BE2C (cell line): ENCODE results near the gene KRTAP5-4.

Experiments used
- DNase-seq: peaks from one replicate; pipeline ENCODE4 v3.0.0-alpha.2; 2020
- H3K27me3 ChIP-seq: fragments of 250-450 bp; sonication (Bioruptor Pico); 2 replicates; pipeline ENCODE4 v1.5.1; 2020; ENCODE audit warnings: mild to moderate bottlenecking
- H3K36me3 ChIP-seq: fragments of 250-450 bp; sonication (Bioruptor Pico); 2 replicates; pipeline ENCODE4 v1.5.1; 2020; ENCODE audit warnings: mild to moderate bottlenecking
- H3K4me1 ChIP-seq: fragments of 250-450 bp; sonication (Bioruptor Pico); 2 replicates; pipeline ENCODE4 v1.5.1; 2020
- H3K4me3 ChIP-seq: 2 replicates; pipeline ENCODE4 v1.5.1; 2011; ENCODE audit warnings: low read depth, low read length
- H3K9me3 ChIP-seq: fragments of 250-450 bp; sonication (Bioruptor Pico); 2 replicates; pipeline ENCODE4 v1.5.1; 2020
- CTCF ChIP-seq: IDR thresholded peaks from 2 replicates; pipeline ENCODE4 v1.5.1; 2012; ENCODE audit warnings: mild to moderate bottlenecking, low read depth, low read length

The KRTAP5-4 gene

GRCh38 chr11:1653541-1654387 is 31.8 kb upstream of the KRTAP5-4 start:
- no peak for TF ChIP-seq CTCF
- Histone ChIP-seq H3K4me1 (no peaks in the 10 kb centered on the region), H3K36me3 (no peaks in the 10 kb centered on the region), H3K9me3 (no peaks in the 10 kb centered on the region), H3K4me3 (no peak overlapping the region), H3K27me3 (no peaks in the 10 kb centered on the region)
- DNase-seq: no peak

- peak; percentile 62 for DNase-seq
- H3K27me3 ChIP-seq: no peaks in the 10 kb centered on the region
- TF ChIP-seq CTCF: peak; percentile 73
- no peak overlapping the region for H3K4me3 ChIP-seq
- no peaks in the 10 kb centered on the region for H3K36me3 ChIP-seq
- no peaks in the 10 kb centered on the region for H3K4me1 ChIP-seq
- no peaks in the 10 kb centered on the region for H3K9me3 ChIP-seq
These were observed 31.0 kb upstream of the KRTAP5-4 start for GRCh38 chr11:1652771-1653540.

GRCh38 chr11:1652442-1652770 is 30.5 kb upstream of the KRTAP5-4 start:
- no peak overlapping the region for H3K4me3 ChIP-seq
- TF ChIP-seq CTCF: no peak
- DNase-seq: no peak
- H3K4me1 ChIP-seq: no peaks in the 10 kb centered on the region
- H3K36me3 ChIP-seq: no peaks in the 10 kb centered on the region
- no peaks in the 10 kb centered on the region for H3K9me3 ChIP-seq
- H3K27me3 ChIP-seq: no peaks in the 10 kb centered on the region

GRCh38 chr11:1652026-1652425 is 30.1 kb upstream of the KRTAP5-4 start:
- no peak for DNase-seq
- Histone ChIP-seq H3K27me3 (no peaks in the 10 kb centered on the region), H3K9me3 (no peaks in the 10 kb centered on the region), H3K4me1 (no peaks in the 10 kb centered on the region), H3K4me3 (no peak overlapping the region), H3K36me3 (no peaks in the 10 kb centered on the region)
- TF ChIP-seq CTCF: no peak

- Histone ChIP-seq H3K4me3 (no peak overlapping the region), H3K27me3 (no peaks in the 10 kb centered on the region), H3K36me3 (no peaks in the 10 kb centered on the region), H3K9me3 (no peaks in the 10 kb centered on the region), H3K4me1 (no peaks in the 10 kb centered on the region)
- no peak for TF ChIP-seq CTCF
- DNase-seq: no peak
These were observed 29.6 kb upstream of the KRTAP5-4 start for GRCh38 chr11:1651411-1651980.

GRCh38 chr11:1650918-1651262 is 29.0 kb upstream of the KRTAP5-4 start:
- no peak for DNase-seq
- Histone ChIP-seq H3K4me3 (no peak overlapping the region), H3K36me3 (no peaks in the 10 kb centered on the region), H3K27me3 (no peaks in the 10 kb centered on the region), H3K4me1 (no peaks in the 10 kb centered on the region), H3K9me3 (no peaks in the 10 kb centered on the region)
- no peak for TF ChIP-seq CTCF
